HFF-Myc (cell line): Measurements from ENCODE around the gene PDE5A.

Source experiments
- DNase-seq: peaks from one replicate; pipeline ENCODE4 v3.0.0-alpha.2; 2011; ENCODE audit warnings: low read depth; ENCODE audit errors: extremely low read depth
- H3K4me3 ChIP-seq: replicated peaks from 2 replicates; pipeline ENCODE4 v1.5.1; 2011; ENCODE audit warnings: low read depth, mild to moderate bottlenecking, control low read depth, low read length
- TF ChIP-seq, protein P1 (sequence below): IDR thresholded peaks from 2 replicates; pipeline ENCODE4 v1.5.1; 2012; ENCODE audit warnings: mild to moderate bottlenecking, low read depth, low read length, control low read depth; ENCODE audit errors: missing control alignments

PDE5A gene

DNA sequence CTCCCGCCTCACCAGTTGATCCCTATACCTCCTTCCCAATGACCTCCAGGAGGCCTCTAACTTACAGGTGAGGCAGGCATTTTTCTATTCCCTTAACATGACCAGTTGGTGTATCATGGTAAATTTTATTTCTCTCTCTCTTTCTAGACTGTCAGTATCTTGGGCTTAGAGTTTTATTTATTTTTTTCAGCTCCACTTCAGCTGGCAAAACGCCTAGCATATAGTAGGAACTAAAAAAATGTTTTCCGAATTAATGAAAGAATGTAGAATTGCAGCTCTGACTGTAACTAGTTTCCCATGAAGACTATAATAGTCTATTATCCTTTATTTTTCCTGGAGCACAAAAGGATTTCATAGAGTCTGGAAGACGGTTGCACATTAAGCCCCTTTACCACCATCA, 84.8 kb downstream of the PDE5A start:
- H3K4me3 ChIP-seq: no peak overlapping the region
- DNase-seq: no peak
- TF ChIP-seq, protein P1, sequence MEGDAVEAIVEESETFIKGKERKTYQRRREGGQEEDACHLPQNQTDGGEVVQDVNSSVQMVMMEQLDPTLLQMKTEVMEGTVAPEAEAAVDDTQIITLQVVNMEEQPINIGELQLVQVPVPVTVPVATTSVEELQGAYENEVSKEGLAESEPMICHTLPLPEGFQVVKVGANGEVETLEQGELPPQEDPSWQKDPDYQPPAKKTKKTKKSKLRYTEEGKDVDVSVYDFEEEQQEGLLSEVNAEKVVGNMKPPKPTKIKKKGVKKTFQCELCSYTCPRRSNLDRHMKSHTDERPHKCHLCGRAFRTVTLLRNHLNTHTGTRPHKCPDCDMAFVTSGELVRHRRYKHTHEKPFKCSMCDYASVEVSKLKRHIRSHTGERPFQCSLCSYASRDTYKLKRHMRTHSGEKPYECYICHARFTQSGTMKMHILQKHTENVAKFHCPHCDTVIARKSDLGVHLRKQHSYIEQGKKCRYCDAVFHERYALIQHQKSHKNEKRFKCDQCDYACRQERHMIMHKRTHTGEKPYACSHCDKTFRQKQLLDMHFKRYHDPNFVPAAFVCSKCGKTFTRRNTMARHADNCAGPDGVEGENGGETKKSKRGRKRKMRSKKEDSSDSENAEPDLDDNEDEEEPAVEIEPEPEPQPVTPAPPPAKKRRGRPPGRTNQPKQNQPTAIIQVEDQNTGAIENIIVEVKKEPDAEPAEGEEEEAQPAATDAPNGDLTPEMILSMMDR: no peak

DNA sequence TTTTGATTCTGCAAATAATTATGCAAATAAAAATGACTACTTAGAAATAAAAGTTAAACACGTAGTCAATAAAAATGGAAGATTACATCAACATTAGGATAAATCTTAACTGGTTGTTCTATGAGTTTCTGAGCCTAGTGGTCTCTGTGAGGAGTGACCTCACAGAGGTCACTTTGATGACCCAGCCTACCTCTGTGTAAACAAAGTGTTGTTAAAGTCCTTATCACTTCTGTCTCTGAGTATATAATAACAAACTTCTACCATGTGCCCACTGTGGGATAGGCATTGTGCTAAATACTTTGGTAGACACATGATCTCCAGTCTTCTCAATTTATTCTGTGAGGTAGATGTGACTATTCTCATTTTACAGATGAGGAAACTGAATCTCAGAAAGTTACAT, 85.4 kb downstream of the PDE5A start:
- H3K4me3 ChIP-seq: no peak overlapping the region
- TF ChIP-seq, protein P1: no peak
- DNase-seq: no peak

DNA sequence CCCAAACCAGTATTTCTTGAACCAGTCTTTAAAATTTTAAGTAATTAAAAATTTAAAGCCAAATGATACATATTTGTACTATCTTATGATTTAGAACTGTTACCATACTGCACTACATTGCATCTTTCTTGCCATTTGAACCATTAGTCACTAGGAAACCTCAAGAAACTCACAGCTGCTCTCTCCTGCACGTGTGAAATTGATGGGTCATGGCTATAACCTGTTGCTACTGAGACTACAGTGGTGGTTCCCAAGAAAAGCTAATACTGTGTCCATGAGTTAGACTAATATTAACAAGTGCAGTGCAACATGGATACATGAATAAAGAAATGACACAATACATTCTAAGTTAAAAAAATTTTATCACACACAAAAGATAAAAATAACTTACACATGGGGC, 88.4 kb downstream of the PDE5A start:
- H3K4me3 ChIP-seq: no peak overlapping the region
- DNase-seq: no peak
- TF ChIP-seq, protein P1: no peak

- DNase-seq: no peak
- no peak overlapping the region for H3K4me3 ChIP-seq
- TF ChIP-seq, protein P1: no peak
Observed at GRCh38 chr4:119537586-119537985, 91.0 kb downstream of the PDE5A start.

- no peak overlapping the region for H3K4me3 ChIP-seq
- no peak for DNase-seq
Observed at GRCh38 chr4:119536572-119537528, 91.8 kb downstream of the PDE5A start.

DNA sequence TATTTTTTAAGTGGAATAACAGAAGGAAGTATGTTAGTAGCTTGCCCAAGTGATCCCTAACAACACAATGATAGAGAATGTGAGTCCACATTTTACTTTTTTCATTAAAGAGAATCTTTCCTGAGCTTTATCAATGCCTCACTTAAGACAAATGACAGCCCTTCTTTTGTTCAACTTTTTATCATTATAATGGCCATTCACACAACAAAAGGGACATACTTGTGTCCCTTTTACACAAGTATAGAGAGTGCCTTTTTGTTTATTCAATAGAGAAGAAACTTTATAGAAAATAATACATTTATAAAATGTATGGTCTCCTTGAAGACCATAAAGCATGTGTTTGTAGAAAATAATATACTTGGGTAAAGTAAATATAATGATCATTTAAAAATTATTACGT, 96.3 kb downstream of the PDE5A start:
- H3K4me3 ChIP-seq: no peak overlapping the region
- no peak for DNase-seq
- TF ChIP-seq, protein P1: no peak

More at GRCh38 chr4:119536572-119537528, 91.8 kb downstream of the PDE5A start:
- TF ChIP-seq, protein P1: no peak

DNA sequence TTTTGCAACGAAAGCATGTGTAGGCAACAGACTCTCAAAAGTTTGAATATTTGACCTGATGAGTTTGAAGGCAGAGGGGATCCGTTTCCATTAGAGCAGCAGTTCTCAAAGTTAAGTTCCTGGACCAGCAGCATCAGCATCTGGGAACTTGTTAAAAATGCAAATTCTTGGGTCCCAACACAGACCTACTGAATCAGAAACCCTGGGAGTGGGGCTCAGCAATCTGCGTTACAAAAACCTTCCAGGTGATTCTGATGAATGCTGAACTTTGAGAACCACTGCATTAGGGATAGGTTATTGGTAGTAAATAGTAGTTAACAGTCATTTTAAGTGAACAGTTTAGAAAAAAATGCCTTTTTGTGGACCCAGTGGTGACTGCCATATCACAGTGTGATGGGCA, 98.8 kb downstream of the PDE5A start:
- no peak for DNase-seq
- no peak overlapping the region for H3K4me3 ChIP-seq
- TF ChIP-seq, protein P1: no peak
